Bronchial epithelial cell (primary cell): ENCODE data around the gene VPS36. TPM values are rescaled to one million over a fixed set of nuclear protein-coding genes. Genes with fewer than 3 reads are reported as not detected.

ENCODE experiments used
- DNase-seq: peaks from one replicate; pipeline ENCODE4 v3.0.0-alpha.2; 2010; ENCODE audit warnings: low read depth
- FAIRE-seq: peaks from 2 replicates; lab custom pipeline; 2011; peaks lifted over from hg19 to GRCh38; lab: Jason Lieb, UNC
- H3K27me3 ChIP-seq: 2 replicates; pipeline ENCODE4 v1.5.1; 2011; ENCODE audit warnings: low read length; ENCODE audit not compliant: control insufficient read depth, insufficient read depth
- H3K36me3 ChIP-seq: 2 replicates; pipeline ENCODE4 v1.5.1; 2011; ENCODE audit warnings: low read length; ENCODE audit not compliant: control insufficient read depth, insufficient read depth
- H3K4me3 ChIP-seq: 2 replicates; pipeline ENCODE4 v1.5.1; 2011; ENCODE audit warnings: mild to moderate bottlenecking, low read depth, low read length, control low read depth
- CTCF ChIP-seq: IDR thresholded peaks from 2 replicates; pipeline ENCODE4 v1.5.1; 2011; ENCODE audit warnings: mild to moderate bottlenecking, moderate library complexity, low read length, control low read depth, inconsistent platforms; ENCODE audit not compliant: insufficient read depth, severe bottlenecking
- total RNA-seq: library from RNA; depleted of rRNA; stranded (reverse); fragments of >200 nt; gene quantifications from 2 replicates; pipeline ENCODE4 v1.2.1, GENCODE V29; 2014

VPS36 gene
- total RNA-seq, 1 donor from 2014 or later: 24.5 TPM

DNA sequence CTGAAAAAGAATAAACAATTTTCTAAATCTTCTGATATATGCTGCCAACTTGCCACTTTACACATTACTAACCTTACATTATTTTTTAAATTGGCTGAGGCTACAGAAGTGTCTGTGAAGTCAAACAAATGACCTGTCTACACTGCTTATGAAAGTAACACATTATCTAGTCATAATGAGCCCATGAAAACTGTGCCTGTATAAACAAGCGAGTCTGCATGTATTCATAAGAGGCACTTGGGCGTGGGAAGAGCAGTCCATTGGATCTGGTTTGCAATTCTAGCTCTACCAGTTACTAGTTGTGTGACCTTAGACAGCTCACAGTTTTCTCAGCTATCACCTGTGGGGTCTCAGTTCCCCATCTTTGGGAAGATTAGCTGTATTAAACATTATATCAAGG lies 3.1 kb downstream of the VPS36 start:
- no peak for TF ChIP-seq CTCF
- Histone ChIP-seq H3K27me3 (no peaks in the 10 kb centered on the region), H3K36me3 (peaks cover 2% of the 10 kb centered on the region), H3K4me3 (no peak overlapping the region)
- DNase-seq (peak; percentile 58), FAIRE-seq (no peak)

GRCh38 chr13:52446265-52446664 lies 4.2 kb downstream of the VPS36 start:
- no peak for FAIRE-seq
- no peak for TF ChIP-seq CTCF
- H3K4me3 ChIP-seq: no peak overlapping the region
- H3K27me3 ChIP-seq: no peaks in the 10 kb centered on the region
- peak; percentile 75 for DNase-seq
- H3K36me3 ChIP-seq: peaks cover 2% of the 10 kb centered on the region

DNA sequence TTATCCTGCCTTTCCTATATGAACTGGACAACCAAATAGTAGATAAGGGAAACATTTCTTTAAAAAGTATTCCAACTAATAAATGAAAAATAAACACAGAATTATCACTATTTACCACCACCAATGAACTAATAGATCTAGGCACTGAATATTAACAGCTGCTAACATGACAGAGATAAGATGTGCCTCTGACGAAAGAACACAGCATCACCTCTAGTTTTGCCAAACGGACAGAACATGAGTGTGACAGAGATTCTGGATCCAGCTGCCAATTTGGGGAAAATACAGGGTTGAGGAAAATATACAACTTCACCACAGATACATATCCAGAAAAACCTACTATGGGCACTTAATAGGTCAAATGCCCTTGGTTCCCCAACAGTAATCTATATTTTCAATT lies 18.0 kb downstream of the VPS36 start:
- H3K27me3 ChIP-seq: no peaks in the 10 kb centered on the region
- H3K4me3 ChIP-seq: no peak overlapping the region
- peaks cover 8% of the 10 kb centered on the region for H3K36me3 ChIP-seq
- TF ChIP-seq CTCF: no peak
- no peak for DNase-seq
- FAIRE-seq: no peak

DNA sequence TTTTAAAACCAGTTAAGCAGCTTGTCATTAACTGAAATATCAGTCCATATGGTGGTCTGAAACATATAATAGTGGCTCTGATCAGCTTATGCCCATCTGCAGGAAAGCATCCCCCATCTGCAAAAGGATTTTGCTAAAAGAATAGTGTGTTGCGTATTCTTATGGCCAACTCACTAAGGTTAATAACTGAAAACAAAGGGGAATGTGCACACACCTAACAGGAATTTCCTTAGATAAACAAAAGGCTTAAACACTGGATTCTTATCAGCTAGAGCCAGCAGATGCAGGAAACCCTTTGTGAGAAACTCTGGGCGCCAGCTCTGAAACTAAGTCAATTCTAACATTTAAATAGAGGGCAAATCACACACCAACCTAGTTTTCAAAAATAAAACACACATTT lies 22.1 kb downstream of the VPS36 start:
- H3K36me3 ChIP-seq: peaks cover 8% of the 10 kb centered on the region
- FAIRE-seq (no peak), DNase-seq (peak; percentile 81)
- no peak for TF ChIP-seq CTCF
- no peak overlapping the region for H3K4me3 ChIP-seq
- no peaks in the 10 kb centered on the region for H3K27me3 ChIP-seq

DNA sequence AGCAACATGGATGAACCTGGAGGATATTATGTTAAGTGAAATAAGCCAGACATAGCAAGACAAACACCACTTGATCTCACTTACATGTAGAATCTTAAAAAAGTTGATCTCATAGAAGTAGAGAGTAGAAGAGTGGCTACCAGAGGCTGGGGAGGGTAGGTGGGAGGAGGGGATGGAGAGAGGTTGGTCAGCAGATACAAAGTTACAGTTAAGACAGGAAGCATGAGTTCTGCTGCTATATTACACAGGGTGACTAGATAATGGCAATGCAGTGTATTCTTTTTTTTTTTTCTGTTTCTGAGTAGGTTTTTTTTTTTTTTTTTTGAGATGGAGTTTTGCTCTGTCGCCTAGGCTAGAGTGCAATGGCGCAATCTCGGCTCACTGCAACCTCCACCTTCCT lies 29.2 kb downstream of the VPS36 start:
- FAIRE-seq: no peak
- H3K36me3 ChIP-seq: peaks cover 7% of the 10 kb centered on the region
- no peak for DNase-seq

More for the DNA sequence above, 29.2 kb downstream of the VPS36 start:
- no peaks in the 10 kb centered on the region for H3K27me3 ChIP-seq
- TF ChIP-seq CTCF: no peak
- H3K4me3 ChIP-seq: no peak overlapping the region
